PFSK-1 (cell line): Measurements from ENCODE around the gene NADK2.

Experiments
- FOXP2 ChIP-seq: optimal IDR thresholded peaks from 2 replicates; pipeline ENCODE3; 2011; ENCODE audit warnings: borderline replicate concordance, control low read depth, inconsistent platforms; ENCODE audit not compliant: insufficient read depth; ENCODE audit errors: extremely low read length, extremely low read depth
- POLR2AphosphoS5 ChIP-seq: IDR thresholded peaks from 2 replicates; pipeline ENCODE4 v1.6.1; 2012; ENCODE audit warnings: low read depth, mild to moderate bottlenecking, control low read depth, low read length, moderate library complexity
- SIN3A ChIP-seq: IDR thresholded peaks from 2 replicates; pipeline ENCODE4 v1.6.1; 2012; ENCODE audit warnings: mild to moderate bottlenecking, low read length, moderate library complexity, borderline replicate concordance; ENCODE audit not compliant: insufficient read depth
- TAF1 ChIP-seq: IDR thresholded peaks from 2 replicates; pipeline ENCODE4 v1.6.1; 2012; ENCODE audit warnings: low read length, control low read depth, borderline replicate concordance; ENCODE audit not compliant: insufficient read depth
- TF ChIP-seq, protein P1 (sequence below), 2 experiments: IDR thresholded peaks; 2 replicates each; pipeline versions ENCODE4 v1.6.1 to v1.8.0; 2011 to 2012; ENCODE audit warnings: low read depth in 2 of 2, low read length in 2 of 2, control low read depth in 1 of 2, inconsistent platforms in 1 of 2, mild to moderate bottlenecking in 1 of 2, moderate library complexity in 1 of 2; ENCODE audit not compliant: insufficient read depth in 1 of 2

DNA sequence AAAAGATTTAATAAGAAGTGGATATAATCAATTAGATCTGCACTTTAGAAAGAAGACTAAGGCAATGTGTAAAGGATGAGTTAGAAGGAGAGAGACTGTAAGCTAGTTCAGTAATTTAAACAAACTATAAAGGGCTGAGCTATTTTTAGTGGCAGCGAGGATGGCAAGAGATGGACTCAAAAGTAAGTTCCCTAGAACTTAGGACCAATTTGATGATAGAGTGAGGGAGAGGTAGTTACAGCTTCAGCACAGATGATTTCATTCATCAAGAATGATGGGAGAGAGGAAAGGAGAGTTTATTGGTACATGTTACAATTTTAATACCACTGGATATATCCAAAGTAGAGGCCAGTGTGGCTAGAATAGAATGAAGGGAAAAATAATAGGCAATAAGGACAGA, 19.1 kb downstream of the NADK2 start:
- TF ChIP-seq POLR2AphosphoS5 (no peak), FOXP2 (no peak), TAF1 (no peak), SIN3A (no peak)
- TF ChIP-seq, protein P1, sequence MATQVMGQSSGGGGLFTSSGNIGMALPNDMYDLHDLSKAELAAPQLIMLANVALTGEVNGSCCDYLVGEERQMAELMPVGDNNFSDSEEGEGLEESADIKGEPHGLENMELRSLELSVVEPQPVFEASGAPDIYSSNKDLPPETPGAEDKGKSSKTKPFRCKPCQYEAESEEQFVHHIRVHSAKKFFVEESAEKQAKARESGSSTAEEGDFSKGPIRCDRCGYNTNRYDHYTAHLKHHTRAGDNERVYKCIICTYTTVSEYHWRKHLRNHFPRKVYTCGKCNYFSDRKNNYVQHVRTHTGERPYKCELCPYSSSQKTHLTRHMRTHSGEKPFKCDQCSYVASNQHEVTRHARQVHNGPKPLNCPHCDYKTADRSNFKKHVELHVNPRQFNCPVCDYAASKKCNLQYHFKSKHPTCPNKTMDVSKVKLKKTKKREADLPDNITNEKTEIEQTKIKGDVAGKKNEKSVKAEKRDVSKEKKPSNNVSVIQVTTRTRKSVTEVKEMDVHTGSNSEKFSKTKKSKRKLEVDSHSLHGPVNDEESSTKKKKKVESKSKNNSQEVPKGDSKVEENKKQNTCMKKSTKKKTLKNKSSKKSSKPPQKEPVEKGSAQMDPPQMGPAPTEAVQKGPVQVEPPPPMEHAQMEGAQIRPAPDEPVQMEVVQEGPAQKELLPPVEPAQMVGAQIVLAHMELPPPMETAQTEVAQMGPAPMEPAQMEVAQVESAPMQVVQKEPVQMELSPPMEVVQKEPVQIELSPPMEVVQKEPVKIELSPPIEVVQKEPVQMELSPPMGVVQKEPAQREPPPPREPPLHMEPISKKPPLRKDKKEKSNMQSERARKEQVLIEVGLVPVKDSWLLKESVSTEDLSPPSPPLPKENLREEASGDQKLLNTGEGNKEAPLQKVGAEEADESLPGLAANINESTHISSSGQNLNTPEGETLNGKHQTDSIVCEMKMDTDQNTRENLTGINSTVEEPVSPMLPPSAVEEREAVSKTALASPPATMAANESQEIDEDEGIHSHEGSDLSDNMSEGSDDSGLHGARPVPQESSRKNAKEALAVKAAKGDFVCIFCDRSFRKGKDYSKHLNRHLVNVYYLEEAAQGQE (IDR thresholded peaks at IDR 0.05; ENCODE audit: insufficient read depth in 1 of 2, low read depth in 2 of 2, low read length in 2 of 2): no peak
